GM21390 (cell line): ENCODE data around the gene CAPN6.

Experiments used
- ATAC-seq: cut with Tn5 transposase; IDR thresholded peaks from one replicate; pipeline ENCODE4 v1.9.1; 2021; ENCODE audit not compliant: unreplicated experiment

CAPN6 gene

DNA sequence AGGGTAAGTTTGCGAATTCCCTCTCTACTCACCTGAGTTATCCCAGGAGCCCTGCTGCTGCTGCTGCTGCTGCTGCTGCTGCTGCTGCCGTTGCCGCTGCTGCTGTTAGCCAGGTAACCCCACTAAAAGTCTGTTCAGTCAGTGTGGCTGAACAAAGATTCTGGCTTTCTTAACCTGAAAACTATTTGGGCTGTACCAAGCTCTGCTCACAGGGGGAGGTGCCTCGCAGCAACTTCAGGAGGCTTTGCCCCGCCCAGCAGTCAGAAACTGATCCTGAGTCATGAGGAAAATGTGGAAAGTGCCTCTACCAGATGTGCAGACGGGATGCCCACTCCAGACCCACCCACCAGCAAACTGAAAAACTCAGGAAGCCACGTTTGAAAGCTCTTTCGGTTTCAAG is at the start of gene CAPN6:
TSS of gene CAPN6 (minus strand) at position 145 of the 400 bp plus-strand sequence. CDS start 6,547 bp downstream, outside the sequence.
- ATAC-seq: no peak

DNA sequence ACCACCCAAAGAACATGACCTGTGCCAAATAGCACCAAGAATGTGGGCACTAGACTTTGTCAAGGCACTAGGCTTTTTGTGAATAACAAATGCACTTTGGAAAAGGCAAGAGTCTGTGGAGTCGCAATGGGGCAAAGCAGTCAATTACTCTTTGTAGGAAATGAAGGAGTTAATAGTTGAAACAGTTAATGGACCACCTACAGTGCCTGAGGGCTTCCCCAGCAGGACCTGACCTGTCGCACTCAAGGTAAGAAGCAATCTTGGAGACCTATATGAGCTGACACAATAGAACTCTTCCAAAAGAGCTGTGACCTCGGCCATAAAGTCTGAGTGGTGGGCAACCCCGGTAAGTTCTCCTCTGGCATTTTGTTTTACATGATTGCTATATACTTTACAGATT is 49.2 kb upstream of the CAPN6 start:
- no peak for ATAC-seq

DNA sequence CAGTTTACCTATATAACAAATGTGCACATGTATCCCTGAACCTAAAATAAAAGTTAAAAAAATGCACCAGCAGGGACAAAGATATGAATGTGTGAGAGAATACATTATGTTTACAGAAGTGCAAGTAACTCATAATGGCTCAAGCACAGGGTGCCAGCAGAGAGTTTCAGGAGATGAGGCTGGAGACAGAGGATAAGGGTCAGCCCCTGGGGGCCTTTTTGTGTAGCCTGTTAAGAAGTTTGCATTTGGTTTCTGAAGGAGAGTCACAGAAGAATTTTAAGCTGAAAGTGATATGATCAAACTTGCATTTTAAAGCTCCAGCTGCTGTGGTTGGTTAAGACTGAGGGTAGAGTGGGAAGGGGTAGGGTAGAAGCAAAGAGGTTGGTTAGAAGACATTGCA is 48.6 kb upstream of the CAPN6 start:
- ATAC-seq: no peak

DNA sequence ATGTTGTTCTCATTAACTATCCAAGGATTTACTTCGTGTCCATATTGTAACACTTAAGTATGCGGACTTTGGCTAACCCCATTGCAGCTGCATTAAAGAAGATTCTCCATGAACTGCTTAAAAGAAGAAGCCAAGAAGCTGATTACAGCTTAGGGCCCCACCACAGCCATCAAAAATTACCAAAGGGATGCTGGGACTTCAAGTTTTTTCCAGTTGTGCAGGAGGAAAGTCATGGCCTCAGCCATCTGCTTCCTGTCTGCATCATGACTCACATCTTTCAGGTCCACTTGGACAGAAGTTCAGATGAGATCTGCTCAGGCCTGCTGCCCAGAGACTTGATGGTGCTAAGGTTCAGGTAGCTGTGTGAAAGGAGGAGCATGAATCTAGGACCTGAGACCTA is 38.8 kb upstream of the CAPN6 start:
- ATAC-seq: no peak

DNA sequence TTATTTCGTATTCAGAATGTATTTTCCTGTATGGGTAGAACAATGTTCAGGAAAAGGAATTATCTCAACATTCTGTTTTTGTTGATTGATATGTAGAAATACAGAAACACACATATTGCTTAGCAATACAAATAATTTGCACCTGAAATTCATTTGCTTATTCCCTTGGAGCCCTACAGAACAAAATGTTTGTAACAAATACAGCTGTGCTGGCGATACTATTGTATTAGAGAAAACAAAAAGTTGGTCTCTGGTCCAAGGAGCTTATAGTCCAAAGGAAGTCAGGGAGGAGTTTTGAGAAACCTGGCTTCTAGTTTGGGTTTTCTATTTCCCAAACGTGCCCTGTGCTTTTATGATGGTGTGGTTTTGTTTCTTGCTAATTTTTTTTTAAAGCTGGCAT is 37.8 kb upstream of the CAPN6 start:
- no peak for ATAC-seq

DNA sequence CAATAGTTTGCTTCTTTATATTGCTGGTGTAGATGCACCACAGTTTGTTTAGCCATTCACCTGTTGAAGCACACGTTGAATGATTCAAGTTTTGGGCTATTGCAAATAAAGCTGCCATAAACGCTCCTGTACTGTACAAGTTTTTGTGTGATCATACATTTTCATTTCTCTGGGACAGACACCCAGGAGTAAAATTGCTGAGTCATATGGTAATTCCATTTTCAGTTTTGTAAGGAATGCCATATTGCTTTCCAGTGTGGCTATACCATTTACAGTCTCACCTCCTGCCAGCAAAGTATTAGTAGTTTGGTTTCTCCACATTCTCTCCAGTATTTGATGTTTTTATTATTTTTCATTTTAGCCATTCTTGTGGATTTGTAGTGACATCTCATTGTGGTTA is 32.0 kb upstream of the CAPN6 start:
- ATAC-seq: no peak

GRCh38 chrX:111288841-111289240 is 18.6 kb upstream of the CAPN6 start:
- ATAC-seq: no peak

GRCh38 chrX:111284631-111285293 is 14.5 kb upstream of the CAPN6 start:
- ATAC-seq: no peak

- no peak for ATAC-seq
These were observed 13.2 kb upstream of the CAPN6 start for GRCh38 chrX:111283446-111283845.

DNA sequence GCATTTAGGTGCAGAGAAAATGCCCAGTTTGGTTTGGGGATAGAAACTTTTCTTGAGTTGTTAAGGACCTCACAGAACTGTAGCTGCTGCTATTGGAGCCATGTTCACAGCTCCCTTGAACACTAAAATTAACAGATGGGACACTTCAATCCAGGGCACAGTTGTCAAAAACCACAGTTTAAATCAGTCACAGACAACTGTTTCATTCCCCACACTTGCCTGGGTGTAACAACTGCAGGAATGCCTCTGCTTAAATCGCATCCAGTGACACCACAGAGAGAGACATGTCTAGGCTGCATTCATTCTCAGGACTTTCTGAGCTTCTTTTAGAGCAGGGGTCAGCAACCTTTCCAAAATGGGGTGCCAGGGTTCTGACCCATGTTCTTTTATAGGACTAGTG is 12.7 kb upstream of the CAPN6 start:
- no peak for ATAC-seq

DNA sequence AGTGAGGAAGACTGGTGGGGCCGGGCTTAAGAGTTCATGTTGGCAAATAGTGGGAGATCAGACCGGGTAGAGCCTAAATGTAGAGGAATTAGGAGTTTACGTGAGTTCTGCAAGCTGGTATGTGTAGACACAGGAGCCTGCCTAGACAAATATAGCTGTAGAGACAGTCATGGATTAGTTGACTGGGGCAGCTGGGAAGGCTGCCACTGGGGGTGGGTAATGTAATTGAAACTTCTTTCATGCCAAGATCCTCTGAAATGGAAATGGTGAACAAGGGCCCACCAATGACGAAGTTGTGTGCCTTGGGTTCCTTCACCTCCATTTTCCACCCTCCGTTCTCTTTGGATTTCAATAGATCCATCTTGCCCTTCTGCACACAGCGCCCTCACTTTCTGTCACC is 11.9 kb upstream of the CAPN6 start:
- no peak for ATAC-seq

DNA sequence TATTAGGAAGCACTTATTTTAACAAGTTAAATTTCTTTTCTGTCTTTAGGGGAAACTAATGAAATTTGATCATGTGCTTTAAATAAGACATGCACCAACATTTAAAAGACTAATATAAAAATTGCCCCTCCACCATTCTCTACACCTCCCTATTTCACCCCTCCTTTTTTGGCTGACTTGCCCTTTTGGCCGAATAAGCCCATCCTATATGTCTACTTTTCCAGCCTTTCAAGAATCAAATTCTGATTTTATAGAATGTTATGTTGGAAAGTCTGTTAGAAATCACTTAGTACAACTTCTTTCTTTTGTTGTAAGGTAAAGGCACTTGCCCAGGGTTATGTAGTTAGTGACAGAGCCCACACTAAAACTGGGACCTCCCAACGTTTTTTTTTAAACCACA is 1.8 kb downstream of the CAPN6 start:
- ATAC-seq: no peak

- ATAC-seq: no peak
These were observed 4.8 kb downstream of the CAPN6 start for GRCh38 chrX:111265486-111265885.

DNA sequence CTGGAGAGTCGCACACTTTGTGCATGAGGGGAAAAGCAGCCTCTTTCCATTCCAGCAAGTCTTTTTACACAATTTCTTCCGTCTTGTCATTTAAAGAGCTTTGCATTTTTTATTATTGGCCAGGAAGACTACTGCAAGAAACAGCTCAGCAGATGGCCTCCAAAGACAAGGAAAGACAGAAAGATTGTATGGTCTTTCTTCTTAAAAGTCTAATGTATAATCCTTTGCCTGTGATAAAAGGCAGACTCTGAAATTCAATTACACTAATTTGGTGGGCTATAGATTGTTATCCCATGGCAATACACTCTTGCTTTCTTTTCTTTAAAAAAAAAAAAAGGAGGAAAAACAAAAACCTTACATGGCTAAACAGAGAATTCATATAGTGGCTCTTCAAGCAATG is 5.9 kb downstream of the CAPN6 start:
- no peak for ATAC-seq

DNA sequence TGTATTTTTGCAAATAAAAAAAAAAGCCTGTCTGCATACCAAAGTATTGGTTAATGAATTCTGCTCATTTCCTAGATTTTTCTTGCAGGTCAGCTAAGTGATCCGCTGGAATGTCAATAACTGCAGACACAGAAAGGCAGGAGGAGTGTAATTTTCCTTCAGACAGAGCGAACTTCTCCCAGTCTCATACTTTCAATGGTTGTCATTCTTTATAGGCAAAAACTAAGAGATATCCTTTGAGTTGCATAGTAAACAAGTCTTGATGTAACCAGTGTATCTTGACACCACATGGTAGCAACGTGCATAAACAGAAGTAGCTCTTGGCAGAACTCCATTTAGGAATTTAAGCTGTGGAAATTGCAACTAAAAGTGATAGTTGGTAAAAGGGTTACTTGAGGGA is 8.2 kb downstream of the CAPN6 start:
- no peak for ATAC-seq

GRCh38 chrX:111260451-111260850 is 9.8 kb downstream of the CAPN6 start:
- ATAC-seq: no peak

DNA sequence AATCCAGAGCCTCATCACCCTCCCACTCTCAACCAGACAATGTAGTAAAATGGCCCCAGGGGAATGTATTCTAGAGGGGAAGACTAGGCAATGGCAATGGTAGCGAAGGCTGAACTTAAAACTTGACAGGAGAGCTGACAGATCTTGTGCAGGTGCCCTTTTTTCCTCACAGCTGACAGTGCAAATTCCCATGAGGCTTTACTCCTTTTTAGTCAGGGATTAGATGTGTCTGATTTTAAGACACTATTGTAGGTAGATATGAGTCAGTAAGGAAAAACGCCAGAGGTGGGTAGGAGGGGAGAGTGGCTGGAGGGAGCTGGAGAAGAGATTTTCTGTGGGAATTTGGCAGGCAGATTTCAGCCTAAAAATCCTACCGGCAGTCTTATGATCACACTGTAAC is 10.7 kb downstream of the CAPN6 start:
- no peak for ATAC-seq

GRCh38 chrX:111257733-111258132 is 12.6 kb downstream of the CAPN6 start:
- no peak for ATAC-seq

- ATAC-seq: no peak
These were observed 15.2 kb downstream of the CAPN6 start for GRCh38 chrX:111254896-111255693.

- ATAC-seq: no peak
These were observed 26.0 kb downstream of the CAPN6 start for GRCh38 chrX:111244235-111244750.

- ATAC-seq: no peak
These were observed 53.9 kb downstream of the CAPN6 start for GRCh38 chrX:111216293-111216801.

DNA sequence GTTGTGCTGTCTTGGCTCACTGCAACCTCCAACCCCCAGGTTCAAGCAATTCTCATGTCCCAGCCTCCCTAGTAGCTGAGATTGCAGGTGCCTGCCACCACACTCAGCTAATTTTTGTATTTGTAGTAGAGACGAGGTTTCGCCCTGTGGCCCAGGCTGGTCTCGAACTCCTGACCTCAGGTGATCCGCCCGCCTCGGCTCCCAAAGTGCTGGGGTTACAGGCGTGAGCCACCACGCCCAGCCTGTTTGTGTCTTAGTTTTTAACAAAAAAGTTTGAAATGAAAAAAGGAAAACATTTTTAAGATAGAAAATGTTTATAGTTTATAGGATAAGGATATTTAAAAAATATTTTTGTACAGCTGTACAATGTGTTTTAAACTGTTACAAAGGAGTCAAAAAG is 62.4 kb downstream of the CAPN6 start:
- ATAC-seq: no peak
